ENCODE measurements around the gene DCAF12L2. TPM values are rescaled to one million over a fixed set of nuclear protein-coding genes. Genes with fewer than 3 reads are reported as not detected.

DCAF12L2 gene
- total RNA-seq: 7.8 TPM

DNA sequence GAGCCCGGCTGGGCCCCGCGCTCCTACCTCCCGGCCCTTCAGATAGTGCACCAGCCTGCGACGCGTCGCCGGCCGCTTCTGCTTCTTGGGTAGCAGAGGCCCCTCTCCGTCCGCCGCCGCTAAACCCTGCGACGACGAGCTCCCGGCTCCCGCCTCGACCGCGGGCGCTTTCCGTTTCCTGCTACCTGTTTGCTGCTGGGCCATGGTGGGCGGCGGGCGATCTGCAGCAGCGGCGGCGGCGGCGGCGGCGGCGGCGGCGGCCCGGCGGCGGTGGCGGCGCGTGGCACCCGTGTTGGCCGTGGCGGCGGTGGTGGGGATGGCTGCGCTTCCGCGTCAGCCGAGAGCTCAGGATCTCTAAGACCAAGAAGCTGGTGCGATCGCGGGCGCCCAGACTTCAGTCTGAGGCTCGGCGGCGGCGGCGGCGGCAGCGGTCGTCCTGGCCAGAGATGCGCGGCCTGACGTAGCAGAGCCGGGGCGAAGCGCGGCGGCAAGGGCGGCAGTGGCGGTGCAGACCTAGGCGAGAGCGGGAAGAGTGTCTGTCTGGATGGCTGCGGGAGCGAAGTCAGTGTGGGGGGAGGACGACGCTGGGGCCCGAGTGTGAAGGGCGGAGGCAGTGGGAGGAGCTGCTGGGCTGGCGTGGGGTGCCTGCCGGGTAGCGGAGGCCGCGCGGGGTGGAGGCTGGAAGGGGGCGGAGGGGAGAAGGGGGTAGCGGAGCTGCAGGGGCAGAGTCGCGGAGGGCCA, at the start of gene DCAF12L2:
Gene DCAF12L2, minus strand, starts transcription at position 569 of the 741 bp plus-strand sequence. Its CDS starts 365 bp downstream, at position 204.

